ENCODE data around the gene PANK2.
"Not testable (repeated sequence)": the region's sequence is repeated elsewhere in the genome, so short reads cannot be mapped to it uniquely, and the experiment has no call there.

Gene PANK2

GRCh38 chr20:3930265-3931206, 41.3 kb downstream of the PANK2 start:
- no peak for DNase-seq

- DNase-seq, result no peak
These were observed 42.5 kb downstream of the PANK2 start for GRCh38 chr20:3931664-3932063.

GRCh38 chr20:3932277-3932676, 43.1 kb downstream of the PANK2 start:
- no peak for DNase-seq

- DNase-seq, result no peak
These were observed 43.5 kb downstream of the PANK2 start for GRCh38 chr20:3932681-3933080.

GRCh38 chr20:3933218-3933617, 44.0 kb downstream of the PANK2 start:
- DNase-seq, result no peak

GRCh38 chr20:3934624-3935023, 45.4 kb downstream of the PANK2 start:
- DNase-seq, result no peak

- DNase-seq, result no peak
These were observed 46.2 kb downstream of the PANK2 start for GRCh38 chr20:3935295-3935955.

GRCh38 chr20:3935956-3936340, 46.8 kb downstream of the PANK2 start:
- no peak for DNase-seq

- DNase-seq, result no peak
These were observed 48.4 kb downstream of the PANK2 start for GRCh38 chr20:3937618-3938017.

- DNase-seq, result no peak
These were observed 51.7 kb downstream of the PANK2 start for GRCh38 chr20:3940905-3941304.

- DNase-seq, result not testable (repeated sequence)
These were observed 57.5 kb downstream of the PANK2 start for GRCh38 chr20:3946666-3947065.

- DNase-seq, result no peak
These were observed 75.5 kb downstream of the PANK2 start for GRCh38 chr20:3964719-3965118.

- no peak for DNase-seq
These were observed 77.4 kb downstream of the PANK2 start for GRCh38 chr20:3966571-3966970.

GRCh38 chr20:3970016-3970415, 80.8 kb downstream of the PANK2 start:
- DNase-seq, result no peak

GRCh38 chr20:3971145-3971544, 82.0 kb downstream of the PANK2 start:
- no peak for DNase-seq

- no peak for DNase-seq
These were observed 83.0 kb downstream of the PANK2 start for GRCh38 chr20:3972161-3972560.

GRCh38 chr20:3972631-3973030, 83.4 kb downstream of the PANK2 start:
- DNase-seq, result not testable (repeated sequence)

GRCh38 chr20:3973705-3974104, 84.5 kb downstream of the PANK2 start:
- no peak for DNase-seq

GRCh38 chr20:3976511-3976910, 87.3 kb downstream of the PANK2 start:
- no peak for DNase-seq

Measured in activated T-cell treated with anti-CD3 and anti-CD28 coated beads, Interleukin-2, amount 50 U/mL, for 1 hour (primary cell).